Frontal cortex (tissue), 4 donors: ENCODE results near the gene TP53BP2. TPM values are rescaled to one million over a fixed set of nuclear protein-coding genes. Genes with fewer than 3 reads are reported as not detected.
A peak's percentile ranks its signal among the peaks of the same experiment; 100 is the strongest.
"Not testable (repeated sequence)": the region's sequence is repeated elsewhere in the genome, so short reads cannot be mapped to it uniquely, and the experiment has no call there.

Experiments used
- DNase-seq, 2 donors: peaks; one replicate each; pipeline ENCODE4 v3.0.0; 2012; ENCODE audit warnings: low spot score in 2 of 2
- FAIRE-seq: peaks from 2 replicates; lab custom pipeline; 2012; peaks lifted over from hg19 to GRCh38; lab: Jason Lieb, UNC
- total RNA-seq: library from RNA; depleted of rRNA; stranded (reverse); fragments of >200 nt; gene quantifications from one replicate; pipeline ENCODE4 v1.2.3, GENCODE V29; 2014
- donor health status: control.
- donor health status: control.
- donor health status: control.

The TP53BP2 gene
- total RNA-seq, 1 donor from 2014 or later, result 29.8 TPM

DNA sequence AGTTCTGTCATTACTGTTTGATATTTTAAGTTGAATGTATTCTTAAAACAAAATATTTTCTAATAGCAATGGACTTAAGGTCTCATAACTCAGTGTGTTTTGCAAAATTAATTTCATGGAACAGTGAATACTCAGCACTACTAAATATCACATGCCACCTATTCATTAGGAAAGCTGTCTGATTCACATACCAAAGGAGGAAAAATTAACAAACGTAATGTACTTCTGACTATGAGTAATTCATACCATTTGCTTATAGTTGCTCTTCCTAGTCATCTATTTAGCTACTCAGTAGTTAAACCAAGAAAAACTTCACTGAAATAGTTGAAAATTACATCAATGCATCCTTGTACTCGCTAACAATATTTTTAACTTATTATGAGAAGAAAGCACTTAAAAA, 35.2 kb downstream of the TP53BP2 start:
- FAIRE-seq (no peak), DNase-seq (no peak)

DNA sequence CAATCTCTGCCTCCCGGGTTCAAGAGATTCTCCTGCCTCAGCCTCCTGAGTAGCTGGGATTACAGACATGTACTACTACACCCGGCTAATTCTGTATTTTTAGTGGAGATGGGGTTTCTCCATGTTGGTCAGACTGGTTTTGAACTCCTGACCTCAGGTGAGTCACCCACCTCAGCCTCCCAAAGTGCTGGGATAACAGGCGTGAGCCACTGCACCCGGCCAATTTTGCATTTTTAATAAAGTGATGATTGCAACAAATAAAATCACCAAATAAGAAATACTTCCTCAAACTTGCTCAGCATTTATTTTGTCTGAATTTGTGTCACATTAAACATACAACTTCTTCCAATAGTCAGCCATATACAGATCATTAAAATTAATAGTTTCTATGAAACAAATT, 35.8 kb downstream of the TP53BP2 start:
- FAIRE-seq, DNase-seq: not testable (repeated sequence)

GRCh38 chr1:223803211-223803610, 42.5 kb downstream of the TP53BP2 start:
- DNase-seq, result no peak
- FAIRE-seq, result no peak

GRCh38 chr1:223802602-223803001, 43.1 kb downstream of the TP53BP2 start:
- FAIRE-seq (peak; percentile 44), DNase-seq (no peak)

GRCh38 chr1:223802032-223802431, 43.7 kb downstream of the TP53BP2 start:
- DNase-seq, result no peak
- no peak for FAIRE-seq

DNA sequence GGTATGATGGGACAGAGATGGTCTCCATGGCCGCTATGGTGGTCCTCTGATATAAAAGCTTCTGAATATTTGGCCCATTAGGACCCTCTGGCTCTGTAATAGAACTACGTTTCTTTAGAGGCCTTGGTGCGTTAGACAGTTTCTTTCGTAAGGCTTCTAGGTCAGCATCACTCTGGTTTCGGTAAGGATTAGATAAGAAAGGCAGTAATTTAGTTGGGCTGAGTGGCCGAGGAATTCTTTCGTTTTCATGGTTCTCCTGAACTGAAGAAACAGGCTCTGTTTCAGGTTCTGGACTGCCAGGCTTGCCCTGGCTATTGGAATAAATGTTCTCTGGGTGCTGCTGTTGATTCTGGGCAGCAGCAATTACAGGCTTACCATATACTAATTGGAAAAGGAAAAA, 49.5 kb downstream of the TP53BP2 start:
- DNase-seq (no peak), FAIRE-seq (no peak)

GRCh38 chr1:223794136-223794880, 51.4 kb downstream of the TP53BP2 start:
- DNase-seq (no peak), FAIRE-seq (peak; percentile 33)

GRCh38 chr1:223793716-223794115, 52.0 kb downstream of the TP53BP2 start:
- DNase-seq (no peak), FAIRE-seq (no peak)

DNA sequence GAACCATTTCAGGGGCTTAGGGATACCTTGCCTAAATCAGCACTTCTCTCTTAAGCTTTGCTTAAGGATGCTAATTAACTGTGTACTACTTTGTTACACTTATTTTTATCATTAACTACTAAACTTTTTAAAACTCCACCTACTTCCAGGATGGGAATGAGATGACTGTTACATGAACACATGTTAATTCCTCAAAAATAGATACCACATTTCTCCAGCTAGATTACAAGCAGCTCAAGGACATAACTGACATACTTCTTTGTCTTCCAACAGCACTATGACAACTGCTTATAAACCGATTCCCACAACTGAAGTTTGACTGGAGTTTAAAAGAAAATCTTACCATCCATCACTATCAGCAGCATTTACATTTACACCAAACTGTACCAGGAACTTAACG, 53.7 kb downstream of the TP53BP2 start:
- no peak for DNase-seq
- FAIRE-seq, result no peak

GRCh38 chr1:223788746-223789415, 56.9 kb downstream of the TP53BP2 start:
- no peak for DNase-seq
- peak; percentile 17 for FAIRE-seq

GRCh38 chr1:223785808-223786207, 59.9 kb downstream of the TP53BP2 start:
- DNase-seq, result no peak

GRCh38 chr1:223784541-223784940, 61.2 kb downstream of the TP53BP2 start:
- no peak for FAIRE-seq
- DNase-seq, result no peak

More at GRCh38 chr1:223785808-223786207, 59.9 kb downstream of the TP53BP2 start:
- FAIRE-seq, result no peak

DNA sequence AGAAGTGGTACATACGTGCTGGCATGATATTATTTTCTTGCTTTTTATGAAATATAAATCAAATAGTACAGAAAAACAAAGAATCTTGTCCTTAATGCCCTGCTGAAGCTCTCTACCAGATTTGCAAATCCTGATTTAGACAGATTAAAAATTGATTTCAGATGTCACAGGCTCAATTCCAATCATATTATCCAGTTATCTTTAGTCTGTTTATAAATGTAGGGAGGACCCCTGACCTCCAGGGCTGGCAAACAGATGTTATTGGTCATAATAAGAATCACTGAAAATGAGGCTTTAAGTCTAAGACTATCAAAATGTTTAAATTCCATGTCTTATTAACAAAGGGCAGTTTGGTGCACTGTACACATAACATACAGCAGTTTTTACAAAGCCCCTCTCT, 62.1 kb downstream of the TP53BP2 start:
- FAIRE-seq (no peak), DNase-seq (no peak)

GRCh38 chr1:223780949-223781348, 64.8 kb downstream of the TP53BP2 start:
- FAIRE-seq, result no peak
- DNase-seq, result no peak

DNA sequence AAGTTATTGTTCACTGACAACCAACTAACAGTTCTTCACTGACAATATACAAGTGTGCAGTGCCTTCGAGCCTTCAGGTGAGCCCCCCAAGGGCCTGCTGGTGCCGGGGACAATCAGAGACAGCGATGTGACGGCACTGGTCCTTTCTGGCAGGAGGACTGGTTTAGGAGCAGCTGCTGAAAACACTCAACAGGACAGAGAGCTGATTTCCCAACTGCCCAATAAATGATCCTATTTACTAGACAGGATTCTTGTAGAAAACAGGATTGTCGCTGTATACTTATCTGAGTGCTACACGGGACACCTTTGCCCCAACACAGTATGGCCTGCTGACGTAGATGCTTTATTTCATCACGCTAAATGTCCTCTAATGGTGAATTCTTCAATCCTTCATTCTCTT, 65.4 kb downstream of the TP53BP2 start:
- DNase-seq (no peak), FAIRE-seq (no peak)

GRCh38 chr1:223776826-223777454, 68.8 kb downstream of the TP53BP2 start:
- FAIRE-seq (no peak), DNase-seq (no peak)

DNA sequence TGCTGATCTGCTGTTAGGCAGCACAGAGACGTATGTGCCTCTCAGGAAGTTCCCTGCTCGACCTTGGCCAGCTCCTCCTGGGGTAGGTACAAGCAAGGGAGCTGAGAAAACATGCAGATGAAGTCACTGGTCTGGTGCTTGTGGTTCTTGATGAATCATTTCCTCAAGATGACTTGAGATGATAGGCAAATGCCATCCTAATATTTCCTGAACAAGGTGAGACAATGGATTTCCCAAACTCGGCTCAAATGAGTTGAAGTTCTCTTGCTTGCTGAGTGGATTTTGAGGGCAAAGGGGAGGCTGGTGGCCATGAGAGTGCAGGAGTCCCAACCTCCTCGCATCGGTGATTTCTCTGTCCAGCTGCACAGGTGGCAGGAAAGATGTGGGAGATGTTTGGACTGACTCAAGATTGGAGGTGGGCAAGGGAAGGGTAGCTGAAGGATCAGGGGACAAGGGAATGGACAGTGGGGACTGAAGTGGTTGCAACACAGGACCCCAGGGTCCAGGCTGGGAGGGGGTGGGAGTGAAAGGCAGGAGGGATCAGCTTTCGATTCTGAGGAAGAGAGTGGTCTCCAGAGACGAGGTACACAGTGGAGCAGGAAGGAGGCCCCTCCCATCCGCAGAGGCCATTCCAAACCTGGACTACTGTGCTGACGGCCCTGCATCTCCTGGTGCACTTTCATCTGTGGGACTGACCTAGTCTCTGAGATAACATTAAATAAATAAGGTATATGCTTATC, 69.5 kb downstream of the TP53BP2 start:
- FAIRE-seq (no peak), DNase-seq (no peak)

GRCh38 chr1:223775711-223776074, 70.1 kb downstream of the TP53BP2 start:
- FAIRE-seq, result no peak

GRCh38 chr1:223775054-223775453, 70.7 kb downstream of the TP53BP2 start:
- DNase-seq (no peak), FAIRE-seq (no peak)

More at GRCh38 chr1:223775711-223776074, 70.1 kb downstream of the TP53BP2 start:
- no peak for DNase-seq

- DNase-seq (no peak), FAIRE-seq (no peak)
Measured at GRCh38 chr1:223774134-223774814, 71.5 kb downstream of the TP53BP2 start.
